HEK293 (cell line): ENCODE data around the gene KMT2A.

ENCODE experiments used
- FEZF1 ChIP-seq: fragments of 450-650 bp; formaldehyde crosslinking; IDR thresholded peaks from 2 replicates; pipeline ENCODE4 v1.5.1; 2016; ENCODE audit warnings: missing biosample characterization, missing genetic modification characterization
- OVOL3 ChIP-seq: fragments of 450-650 bp; formaldehyde crosslinking; IDR thresholded peaks from 2 replicates; pipeline ENCODE4 v1.5.1; 2016; ENCODE audit warnings: missing biosample characterization, missing genetic modification characterization
- SALL2 ChIP-seq: fragments of 450-650 bp; formaldehyde crosslinking; IDR thresholded peaks from 2 replicates; pipeline ENCODE4 v1.5.0; 2017; ENCODE audit warnings: missing biosample characterization, mild to moderate bottlenecking, missing genetic modification characterization, borderline replicate concordance
- SP7 ChIP-seq: fragments of 450-650 bp; formaldehyde crosslinking; IDR thresholded peaks from 2 replicates; pipeline ENCODE4 v1.5.1; 2016; ENCODE audit warnings: missing biosample characterization, missing genetic modification characterization
- ZBTB21 ChIP-seq: fragments of 450-650 bp; formaldehyde crosslinking; IDR thresholded peaks from 2 replicates; pipeline ENCODE4 v1.5.1; 2017; ENCODE audit warnings: missing biosample characterization, missing genetic modification characterization
- ZBTB7A ChIP-seq: fragments of 450-650 bp; formaldehyde crosslinking; IDR thresholded peaks from 2 replicates; pipeline ENCODE4 v1.5.1; 2016; ENCODE audit warnings: low read depth, missing biosample characterization, missing genetic modification characterization
- ZFP37 ChIP-seq: fragments of 450-650 bp; formaldehyde crosslinking; IDR thresholded peaks from 2 replicates; pipeline ENCODE4 v1.5.1; 2016; ENCODE audit warnings: missing biosample characterization, missing genetic modification characterization
- ZNF112 ChIP-seq: fragments of 450-650 bp; formaldehyde crosslinking; IDR thresholded peaks from 2 replicates; pipeline ENCODE4 v1.5.0; 2017; ENCODE audit warnings: missing biosample characterization, missing genetic modification characterization
- ZNF132 ChIP-seq: fragments of 450-650 bp; formaldehyde crosslinking; IDR thresholded peaks from 2 replicates; pipeline ENCODE4 v1.5.1; 2017; ENCODE audit warnings: missing biosample characterization, missing genetic modification characterization, borderline replicate concordance
- ZNF211 ChIP-seq: fragments of 450-650 bp; formaldehyde crosslinking; IDR thresholded peaks from 2 replicates; pipeline ENCODE4 v1.5.1; 2016; ENCODE audit warnings: low read depth, missing biosample characterization, missing genetic modification characterization
- ZNF354C ChIP-seq: fragments of 450-650 bp; formaldehyde crosslinking; IDR thresholded peaks from 2 replicates; pipeline ENCODE4 v1.5.1; 2016; ENCODE audit warnings: missing biosample characterization, missing genetic modification characterization, low read depth, borderline replicate concordance
- ZNF394 ChIP-seq: fragments of 450-650 bp; formaldehyde crosslinking; IDR thresholded peaks from 2 replicates; pipeline ENCODE4 v1.5.1; 2016; ENCODE audit warnings: missing biosample characterization, missing genetic modification characterization, mild to moderate bottlenecking, moderate library complexity, borderline replicate concordance
- ZNF416 ChIP-seq: fragments of 450-650 bp; formaldehyde crosslinking; IDR thresholded peaks from 2 replicates; pipeline ENCODE4 v1.5.1; 2016; ENCODE audit warnings: missing biosample characterization, missing genetic modification characterization
- ZNF501 ChIP-seq: fragments of 450-650 bp; formaldehyde crosslinking; IDR thresholded peaks from 2 replicates; pipeline ENCODE4 v1.5.1; 2016; ENCODE audit warnings: missing biosample characterization, missing genetic modification characterization
- ZNF785 ChIP-seq: fragments of 450-650 bp; formaldehyde crosslinking; IDR thresholded peaks from 2 replicates; pipeline ENCODE4 v1.5.1; 2016; ENCODE audit warnings: missing biosample characterization, missing genetic modification characterization
- ZNF792 ChIP-seq: fragments of 450-650 bp; formaldehyde crosslinking; IDR thresholded peaks from 2 replicates; pipeline ENCODE4 v1.5.1; 2016; ENCODE audit warnings: missing biosample characterization, missing genetic modification characterization
- TF ChIP-seq, protein P1 (sequence below): fragments of 450-650 bp; formaldehyde crosslinking; IDR thresholded peaks from 2 replicates; pipeline ENCODE4 v1.5.1; 2016; ENCODE audit warnings: missing biosample characterization, missing genetic modification characterization
- TF ChIP-seq, protein P2 (sequence below): fragments of 450-650 bp; formaldehyde crosslinking; IDR thresholded peaks from 2 replicates; pipeline ENCODE4 v1.5.1; 2017; ENCODE audit warnings: missing biosample characterization, missing genetic modification characterization
- TF ChIP-seq, protein P3 (sequence below): fragments of 450-650 bp; formaldehyde crosslinking; IDR thresholded peaks from 2 replicates; pipeline ENCODE4 v1.5.1; 2016; ENCODE audit warnings: missing biosample characterization, missing genetic modification characterization
- TF ChIP-seq, protein P4 (sequence below): fragments of 450-650 bp; formaldehyde crosslinking; IDR thresholded peaks from 2 replicates; pipeline ENCODE4 v1.5.1; 2016; ENCODE audit warnings: missing biosample characterization, missing genetic modification characterization, borderline replicate concordance
- TF ChIP-seq, protein P5 (sequence below): fragments of 450-650 bp; formaldehyde crosslinking; IDR thresholded peaks from 2 replicates; pipeline ENCODE4 v1.5.1; 2016; ENCODE audit warnings: missing biosample characterization, missing genetic modification characterization
- TF ChIP-seq, protein P6 (sequence below): fragments of 450-650 bp; formaldehyde crosslinking; conservative IDR thresholded peaks from 2 replicates; pipeline ENCODE4 v1.5.1; 2016; ENCODE audit warnings: low read depth, missing biosample characterization, missing genetic modification characterization

Gene KMT2A

DNA sequence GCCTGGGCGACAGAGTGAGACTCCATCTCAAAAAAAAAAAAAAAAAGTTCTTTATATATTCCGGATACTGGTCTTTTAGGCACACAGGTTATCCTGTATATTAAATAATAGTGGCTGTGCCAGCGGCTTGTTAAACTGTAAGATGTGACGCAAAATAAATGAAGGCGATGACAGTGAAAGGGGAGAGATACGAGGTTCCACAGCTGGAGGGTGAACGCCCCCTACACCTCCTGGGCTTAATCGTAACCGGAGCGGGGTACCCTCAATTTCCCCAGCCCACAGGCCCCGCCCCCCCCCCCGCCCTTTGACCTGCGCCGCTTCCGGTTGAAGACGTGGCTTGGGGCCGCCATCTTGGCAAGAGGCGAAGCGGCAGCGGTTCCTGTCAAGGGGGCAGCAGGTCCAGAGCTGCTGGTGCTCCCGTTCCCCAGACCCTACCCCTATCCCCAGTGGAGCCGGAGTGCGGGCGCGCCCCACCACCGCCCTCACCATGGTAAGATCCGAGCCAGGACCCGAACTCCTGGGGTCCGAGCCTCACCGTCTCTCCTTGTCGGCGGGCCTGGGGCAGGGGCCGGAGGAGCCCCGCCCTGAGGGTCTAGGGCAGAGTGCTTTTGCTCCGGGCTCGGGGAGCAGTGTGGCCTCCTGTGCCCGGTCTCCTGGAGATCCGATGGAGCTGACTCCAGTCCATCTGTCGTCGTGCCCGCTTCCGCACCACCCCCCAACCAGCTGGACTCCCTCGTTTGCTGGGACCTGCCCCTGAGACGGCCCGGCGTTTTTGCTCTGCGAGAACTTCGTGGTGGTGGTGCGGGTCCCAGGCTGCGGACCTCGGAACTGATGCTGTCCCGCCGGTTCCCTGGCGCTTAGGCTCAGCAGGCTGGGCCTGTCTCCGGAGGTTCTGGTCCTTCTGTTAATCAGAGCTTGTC lies 136.0 kb downstream of the KMT2A start, which contains the start of gene ARCN1 (continued):
- TF ChIP-seq, protein P1, sequence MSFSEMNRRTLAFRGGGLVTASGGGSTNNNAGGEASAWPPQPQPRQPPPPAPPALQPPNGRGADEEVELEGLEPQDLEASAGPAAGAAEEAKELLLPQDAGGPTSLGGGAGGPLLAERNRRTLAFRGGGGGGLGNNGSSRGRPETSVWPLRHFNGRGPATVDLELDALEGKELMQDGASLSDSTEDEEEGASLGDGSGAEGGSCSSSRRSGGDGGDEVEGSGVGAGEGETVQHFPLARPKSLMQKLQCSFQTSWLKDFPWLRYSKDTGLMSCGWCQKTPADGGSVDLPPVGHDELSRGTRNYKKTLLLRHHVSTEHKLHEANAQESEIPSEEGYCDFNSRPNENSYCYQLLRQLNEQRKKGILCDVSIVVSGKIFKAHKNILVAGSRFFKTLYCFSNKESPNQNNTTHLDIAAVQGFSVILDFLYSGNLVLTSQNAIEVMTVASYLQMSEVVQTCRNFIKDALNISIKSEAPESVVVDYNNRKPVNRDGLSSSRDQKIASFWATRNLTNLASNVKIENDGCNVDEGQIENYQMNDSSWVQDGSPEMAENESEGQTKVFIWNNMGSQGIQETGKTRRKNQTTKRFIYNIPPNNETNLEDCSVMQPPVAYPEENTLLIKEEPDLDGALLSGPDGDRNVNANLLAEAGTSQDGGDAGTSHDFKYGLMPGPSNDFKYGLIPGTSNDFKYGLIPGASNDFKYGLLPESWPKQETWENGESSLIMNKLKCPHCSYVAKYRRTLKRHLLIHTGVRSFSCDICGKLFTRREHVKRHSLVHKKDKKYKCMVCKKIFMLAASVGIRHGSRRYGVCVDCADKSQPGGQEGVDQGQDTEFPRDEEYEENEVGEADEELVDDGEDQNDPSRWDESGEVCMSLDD (tag by site-specific recombination): 0 out of 2 replicates have a peak, but pooled peaks have one; percentile 41
- no peak for TF ChIP-seq ZNF112
- TF ChIP-seq, protein P2, sequence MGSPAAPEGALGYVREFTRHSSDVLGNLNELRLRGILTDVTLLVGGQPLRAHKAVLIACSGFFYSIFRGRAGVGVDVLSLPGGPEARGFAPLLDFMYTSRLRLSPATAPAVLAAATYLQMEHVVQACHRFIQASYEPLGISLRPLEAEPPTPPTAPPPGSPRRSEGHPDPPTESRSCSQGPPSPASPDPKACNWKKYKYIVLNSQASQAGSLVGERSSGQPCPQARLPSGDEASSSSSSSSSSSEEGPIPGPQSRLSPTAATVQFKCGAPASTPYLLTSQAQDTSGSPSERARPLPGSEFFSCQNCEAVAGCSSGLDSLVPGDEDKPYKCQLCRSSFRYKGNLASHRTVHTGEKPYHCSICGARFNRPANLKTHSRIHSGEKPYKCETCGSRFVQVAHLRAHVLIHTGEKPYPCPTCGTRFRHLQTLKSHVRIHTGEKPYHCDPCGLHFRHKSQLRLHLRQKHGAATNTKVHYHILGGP: no peak
- TF ChIP-seq ZNF354C: no peak
- no peak for TF ChIP-seq ZNF416 (tag by site-specific recombination)
- no peak for TF ChIP-seq ZBTB7A (tag by site-specific recombination)
- TF ChIP-seq SALL2 (tag by site-specific recombination): no peak
- no peak for TF ChIP-seq ZNF792
- no peak for TF ChIP-seq ZNF132
- TF ChIP-seq, protein P3, sequence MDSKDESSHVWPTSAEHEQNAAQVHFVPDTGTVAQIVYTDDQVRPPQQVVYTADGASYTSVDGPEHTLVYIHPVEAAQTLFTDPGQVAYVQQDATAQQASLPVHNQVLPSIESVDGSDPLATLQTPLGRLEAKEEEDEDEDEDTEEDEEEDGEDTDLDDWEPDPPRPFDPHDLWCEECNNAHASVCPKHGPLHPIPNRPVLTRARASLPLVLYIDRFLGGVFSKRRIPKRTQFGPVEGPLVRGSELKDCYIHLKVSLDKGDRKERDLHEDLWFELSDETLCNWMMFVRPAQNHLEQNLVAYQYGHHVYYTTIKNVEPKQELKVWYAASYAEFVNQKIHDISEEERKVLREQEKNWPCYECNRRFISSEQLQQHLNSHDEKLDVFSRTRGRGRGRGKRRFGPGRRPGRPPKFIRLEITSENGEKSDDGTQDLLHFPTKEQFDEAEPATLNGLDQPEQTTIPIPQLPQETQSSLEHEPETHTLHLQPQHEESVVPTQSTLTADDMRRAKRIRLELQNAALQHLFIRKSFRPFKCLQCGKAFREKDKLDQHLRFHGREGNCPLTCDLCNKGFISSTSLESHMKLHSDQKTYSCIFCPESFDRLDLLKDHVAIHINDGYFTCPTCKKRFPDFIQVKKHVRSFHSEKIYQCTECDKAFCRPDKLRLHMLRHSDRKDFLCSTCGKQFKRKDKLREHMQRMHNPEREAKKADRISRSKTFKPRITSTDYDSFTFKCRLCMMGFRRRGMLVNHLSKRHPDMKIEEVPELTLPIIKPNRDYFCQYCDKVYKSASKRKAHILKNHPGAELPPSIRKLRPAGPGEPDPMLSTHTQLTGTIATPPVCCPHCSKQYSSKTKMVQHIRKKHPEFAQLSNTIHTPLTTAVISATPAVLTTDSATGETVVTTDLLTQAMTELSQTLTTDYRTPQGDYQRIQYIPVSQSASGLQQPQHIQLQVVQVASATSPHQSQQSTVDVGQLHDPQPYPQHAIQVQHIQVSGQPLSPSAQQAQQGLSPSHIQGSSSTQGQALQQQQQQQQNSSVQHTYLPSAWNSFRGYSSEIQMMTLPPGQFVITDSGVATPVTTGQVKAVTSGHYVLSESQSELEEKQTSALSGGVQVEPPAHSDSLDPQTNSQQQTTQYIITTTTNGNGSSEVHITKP (tag by site-specific recombination): peak; percentile 82
- TF ChIP-seq, protein P4, sequence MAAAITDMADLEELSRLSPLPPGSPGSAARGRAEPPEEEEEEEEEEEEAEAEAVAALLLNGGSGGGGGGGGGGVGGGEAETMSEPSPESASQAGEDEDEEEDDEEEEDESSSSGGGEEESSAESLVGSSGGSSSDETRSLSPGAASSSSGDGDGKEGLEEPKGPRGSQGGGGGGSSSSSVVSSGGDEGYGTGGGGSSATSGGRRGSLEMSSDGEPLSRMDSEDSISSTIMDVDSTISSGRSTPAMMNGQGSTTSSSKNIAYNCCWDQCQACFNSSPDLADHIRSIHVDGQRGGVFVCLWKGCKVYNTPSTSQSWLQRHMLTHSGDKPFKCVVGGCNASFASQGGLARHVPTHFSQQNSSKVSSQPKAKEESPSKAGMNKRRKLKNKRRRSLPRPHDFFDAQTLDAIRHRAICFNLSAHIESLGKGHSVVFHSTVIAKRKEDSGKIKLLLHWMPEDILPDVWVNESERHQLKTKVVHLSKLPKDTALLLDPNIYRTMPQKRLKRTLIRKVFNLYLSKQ (tag by site-specific recombination): no peak
- no peak for TF ChIP-seq ZNF501 (tag by site-specific recombination)
- no peak for TF ChIP-seq OVOL3
- no peak for TF ChIP-seq ZNF211 (tag by site-specific recombination)
- no peak for TF ChIP-seq ZNF785
- TF ChIP-seq, protein P5, sequence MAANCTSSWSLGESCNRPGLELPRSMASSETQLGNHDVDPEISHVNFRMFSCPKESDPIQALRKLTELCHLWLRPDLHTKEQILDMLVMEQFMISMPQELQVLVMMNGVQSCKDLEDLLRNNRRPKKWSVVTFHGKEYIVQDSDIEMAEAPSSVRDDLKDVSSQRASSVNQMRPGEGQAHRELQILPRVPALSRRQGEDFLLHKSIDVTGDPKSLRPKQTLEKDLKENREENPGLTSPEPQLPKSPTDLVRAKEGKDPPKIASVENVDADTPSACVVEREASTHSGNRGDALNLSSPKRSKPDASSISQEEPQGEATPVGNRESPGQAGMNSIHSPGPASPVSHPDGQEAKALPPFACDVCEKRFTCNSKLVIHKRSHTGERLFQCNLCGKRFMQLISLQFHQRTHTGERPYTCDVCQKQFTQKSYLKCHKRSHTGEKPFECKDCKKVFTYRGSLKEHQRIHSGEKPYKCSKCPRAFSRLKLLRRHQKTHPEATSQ (tag by site-specific recombination): no peak
- TF ChIP-seq, protein P6, sequence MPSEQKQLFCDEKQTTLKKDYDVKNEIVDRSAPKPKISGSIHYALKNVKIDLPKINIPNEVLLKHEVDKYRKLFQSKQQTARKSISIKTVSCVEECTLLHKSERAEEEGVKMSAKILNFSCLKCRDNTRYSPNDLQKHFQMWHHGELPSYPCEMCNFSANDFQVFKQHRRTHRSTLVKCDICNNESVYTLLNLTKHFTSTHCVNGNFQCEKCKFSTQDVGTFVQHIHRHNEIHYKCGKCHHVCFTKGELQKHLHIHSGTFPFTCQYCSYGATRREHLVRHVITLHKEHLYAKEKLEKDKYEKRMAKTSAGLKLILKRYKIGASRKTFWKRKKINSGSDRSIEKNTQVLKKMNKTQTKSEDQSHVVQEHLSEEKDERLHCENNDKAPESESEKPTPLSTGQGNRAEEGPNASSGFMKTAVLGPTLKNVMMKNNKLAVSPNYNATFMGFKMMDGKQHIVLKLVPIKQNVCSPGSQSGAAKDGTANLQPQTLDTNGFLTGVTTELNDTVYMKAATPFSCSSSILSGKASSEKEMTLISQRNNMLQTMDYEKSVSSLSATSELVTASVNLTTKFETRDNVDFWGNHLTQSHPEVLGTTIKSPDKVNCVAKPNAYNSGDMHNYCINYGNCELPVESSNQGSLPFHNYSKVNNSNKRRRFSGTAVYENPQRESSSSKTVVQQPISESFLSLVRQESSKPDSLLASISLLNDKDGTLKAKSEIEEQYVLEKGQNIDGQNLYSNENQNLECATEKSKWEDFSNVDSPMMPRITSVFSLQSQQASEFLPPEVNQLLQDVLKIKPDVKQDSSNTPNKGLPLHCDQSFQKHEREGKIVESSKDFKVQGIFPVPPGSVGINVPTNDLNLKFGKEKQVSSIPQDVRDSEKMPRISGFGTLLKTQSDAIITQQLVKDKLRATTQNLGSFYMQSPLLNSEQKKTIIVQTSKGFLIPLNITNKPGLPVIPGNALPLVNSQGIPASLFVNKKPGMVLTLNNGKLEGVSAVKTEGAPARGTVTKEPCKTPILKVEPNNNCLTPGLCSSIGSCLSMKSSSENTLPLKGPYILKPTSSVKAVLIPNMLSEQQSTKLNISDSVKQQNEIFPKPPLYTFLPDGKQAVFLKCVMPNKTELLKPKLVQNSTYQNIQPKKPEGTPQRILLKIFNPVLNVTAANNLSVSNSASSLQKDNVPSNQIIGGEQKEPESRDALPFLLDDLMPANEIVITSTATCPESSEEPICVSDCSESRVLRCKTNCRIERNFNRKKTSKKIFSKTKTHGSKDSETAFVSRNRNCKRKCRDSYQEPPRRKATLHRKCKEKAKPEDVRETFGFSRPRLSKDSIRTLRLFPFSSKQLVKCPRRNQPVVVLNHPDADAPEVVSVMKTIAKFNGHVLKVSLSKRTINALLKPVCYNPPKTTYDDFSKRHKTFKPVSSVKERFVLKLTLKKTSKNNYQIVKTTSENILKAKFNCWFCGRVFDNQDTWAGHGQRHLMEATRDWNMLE (tag by site-specific recombination): peak; percentile 8; the same call in 1 of the 2 replicates
- TF ChIP-seq SP7 (tag by site-specific recombination): peak; percentile 28; the same call in 1 of the 2 replicates
- 0 out of 2 replicates have a peak, but pooled peaks have one; percentile 30 for TF ChIP-seq ZBTB21 (tag by site-specific recombination)
- 0 out of 2 replicates have a peak, but pooled peaks have one; percentile 58 for TF ChIP-seq ZFP37 (tag by site-specific recombination)
- no peak for TF ChIP-seq FEZF1 (tag by site-specific recombination)
- TF ChIP-seq ZNF394: no peak
